ENCODE data around the gene ABCB1.

Gene ABCB1

GRCh38 chr7:87528730-87529129, 72.0 kb downstream of the ABCB1 start:
- Histone ChIP-seq H3K23ac (ENCODE audit: low read length) (no peak overlapping the region), H3K27me3 (ENCODE audit: insufficient read depth, low read length, poor library complexity) (no peaks in the 10 kb centered on the region), H3K9ac (ENCODE audit: low read length) (no peak overlapping the region), H3K4me3 (ENCODE audit: low read length) (no peak overlapping the region), H4K5ac (ENCODE audit: low read length) (no peak overlapping the region), H3K4me1 (ENCODE audit: control insufficient read depth, low read depth, low read length) (no peaks in the 10 kb centered on the region), H3K4ac (ENCODE audit: low read depth, low read length) (no peak overlapping the region), H3K36me3 (ENCODE audit: control insufficient read depth, insufficient read depth, low read length) (no peaks in the 10 kb centered on the region), H2BK5ac (ENCODE audit: low read length) (no peak overlapping the region), H3K27ac (ENCODE audit: low read depth, low read length) (no peak overlapping the region), H3K79me2 (ENCODE audit: control insufficient read depth, insufficient read depth, low read length) (no peaks in the 10 kb centered on the region), H2BK120ac (ENCODE audit: low read depth, low read length) (no peak overlapping the region), H3K56ac (ENCODE audit: low read length) (no peak overlapping the region), H2AK5ac (ENCODE audit: low read length) (no peak overlapping the region), H2BK15ac (replicated peaks; ENCODE audit: low read depth) (no peak overlapping the region), H3K18ac (ENCODE audit: low read length) (no peak overlapping the region), H4K8ac (ENCODE audit: low read depth, low read length) (no peak overlapping the region), H3K79me1 (ENCODE audit: low read length) (no peaks in the 10 kb centered on the region), H3K4me2 (ENCODE audit: low read length) (no peak overlapping the region)
- DNase-seq: peak; percentile 73
- no CpG with 5 or more reads among the region's 2 CpGs for WGBS (ENCODE audit: extremely low coverage, insufficient coverage, low lambda C conversion rate)

- Histone ChIP-seq H2BK5ac (ENCODE audit: low read length) (no peak overlapping the region), H3K4me2 (ENCODE audit: low read length) (no peak overlapping the region), H3K79me2 (ENCODE audit: control insufficient read depth, insufficient read depth, low read length) (no peaks in the 10 kb centered on the region), H3K4me3 (ENCODE audit: low read length) (no peak overlapping the region), H3K4me1 (ENCODE audit: control insufficient read depth, low read depth, low read length) (no peaks in the 10 kb centered on the region), H3K18ac (ENCODE audit: low read length) (no peak overlapping the region), H3K27me3 (ENCODE audit: insufficient read depth, low read length, poor library complexity) (no peaks in the 10 kb centered on the region), H2AK5ac (ENCODE audit: low read length) (no peak overlapping the region), H4K5ac (ENCODE audit: low read length) (no peak overlapping the region), H3K56ac (ENCODE audit: low read length) (no peak overlapping the region), H3K4ac (ENCODE audit: low read depth, low read length) (no peak overlapping the region), H3K27ac (ENCODE audit: low read depth, low read length) (no peak overlapping the region), H3K23ac (ENCODE audit: low read length) (no peak overlapping the region), H3K9ac (ENCODE audit: low read length) (no peak overlapping the region), H3K79me1 (ENCODE audit: low read length) (no peaks in the 10 kb centered on the region), H3K36me3 (ENCODE audit: control insufficient read depth, insufficient read depth, low read length) (no peaks in the 10 kb centered on the region), H2BK15ac (replicated peaks; ENCODE audit: low read depth) (no peak overlapping the region), H2BK120ac (ENCODE audit: low read depth, low read length) (no peak overlapping the region), H4K8ac (ENCODE audit: low read depth, low read length) (no peak overlapping the region)
- DNase-seq: no peak
- WGBS (ENCODE audit: extremely low coverage, insufficient coverage, low lambda C conversion rate): no CpG with 5 or more reads among the region's 2 CpGs
These were observed 81.9 kb downstream of the ABCB1 start for GRCh38 chr7:87518735-87519134.

GRCh38 chr7:87517891-87518290, 82.8 kb downstream of the ABCB1 start:
- no peak overlapping the region for H2BK120ac ChIP-seq (ENCODE audit: low read depth, low read length)
- H3K36me3 ChIP-seq (ENCODE audit: control insufficient read depth, insufficient read depth, low read length): no peaks in the 10 kb centered on the region
- H3K4me2 ChIP-seq (ENCODE audit: low read length): no peak overlapping the region
- H3K79me2 ChIP-seq (ENCODE audit: control insufficient read depth, insufficient read depth, low read length): no peaks in the 10 kb centered on the region
- no CpG with 5 or more reads among the region's 3 CpGs for WGBS (ENCODE audit: extremely low coverage, insufficient coverage, low lambda C conversion rate)
- H3K4me3 ChIP-seq (ENCODE audit: low read length): no peak overlapping the region
- H3K4ac ChIP-seq (ENCODE audit: low read depth, low read length): no peak overlapping the region
- no peak overlapping the region for H2BK15ac ChIP-seq (replicated peaks; ENCODE audit: low read depth)
- H3K79me1 ChIP-seq (ENCODE audit: low read length): no peaks in the 10 kb centered on the region
- H3K18ac ChIP-seq (ENCODE audit: low read length): no peak overlapping the region
- no peak overlapping the region for H3K27ac ChIP-seq (ENCODE audit: low read depth, low read length)
- no peaks in the 10 kb centered on the region for H3K4me1 ChIP-seq (ENCODE audit: control insufficient read depth, low read depth, low read length)
- no peak overlapping the region for H4K5ac ChIP-seq (ENCODE audit: low read length)
- DNase-seq: no peak
- H3K27me3 ChIP-seq (ENCODE audit: insufficient read depth, low read length, poor library complexity): no peaks in the 10 kb centered on the region
- no peak overlapping the region for H3K56ac ChIP-seq (ENCODE audit: low read length)
- H4K8ac ChIP-seq (ENCODE audit: low read depth, low read length): no peak overlapping the region
- H3K9ac ChIP-seq (ENCODE audit: low read length): no peak overlapping the region
- H3K23ac ChIP-seq (ENCODE audit: low read length): no peak overlapping the region
- H2AK5ac ChIP-seq (ENCODE audit: low read length): no peak overlapping the region
- no peak overlapping the region for H2BK5ac ChIP-seq (ENCODE audit: low read length)

- H3K27ac ChIP-seq (ENCODE audit: low read depth, low read length): no peak overlapping the region
- WGBS (ENCODE audit: extremely low coverage, insufficient coverage, low lambda C conversion rate): no CpG with 5 or more reads among the region's 3 CpGs
These were observed 83.4 kb downstream of the ABCB1 start for GRCh38 chr7:87517136-87517815.

DNA sequence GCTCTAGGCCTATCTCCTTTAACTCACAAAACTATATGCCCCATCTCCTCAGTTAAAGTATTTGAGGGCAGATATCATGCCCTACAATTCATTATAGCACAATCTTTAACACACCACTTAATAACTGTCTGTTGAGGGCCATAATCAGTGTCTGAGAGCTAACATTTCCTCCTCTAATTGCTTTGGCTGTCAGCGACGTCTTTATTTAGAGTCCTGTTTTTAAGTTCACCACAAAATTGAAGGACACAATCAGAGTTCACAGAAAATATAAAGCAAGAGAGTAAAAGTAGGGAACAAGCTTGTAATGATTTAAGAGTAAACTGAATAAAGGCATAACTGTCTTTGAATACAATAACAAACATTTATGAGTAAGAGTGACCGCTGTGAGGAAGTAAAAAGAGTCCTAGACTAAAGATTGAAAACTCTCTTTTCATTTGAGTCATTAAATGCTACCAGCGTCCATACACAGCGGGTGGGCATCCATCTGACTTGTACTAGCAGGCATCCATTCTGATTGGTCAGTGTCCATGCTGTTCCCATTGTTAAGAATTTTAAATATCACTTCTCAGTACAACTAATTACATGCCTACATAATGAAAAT, 86.8 kb downstream of the ABCB1 start:
- no CpG with 5 or more reads among the region's 5 CpGs for WGBS (ENCODE audit: extremely low coverage, insufficient coverage, low lambda C conversion rate)
- no peak overlapping the region for H2BK120ac ChIP-seq (ENCODE audit: low read depth, low read length)

More at GRCh38 chr7:87517136-87517815, 83.4 kb downstream of the ABCB1 start:
- Histone ChIP-seq H3K27me3 (ENCODE audit: insufficient read depth, low read length, poor library complexity) (no peaks in the 10 kb centered on the region), H2BK5ac (ENCODE audit: low read length) (no peak overlapping the region), H3K23ac (ENCODE audit: low read length) (no peak overlapping the region), H4K5ac (ENCODE audit: low read length) (no peak overlapping the region), H3K36me3 (ENCODE audit: control insufficient read depth, insufficient read depth, low read length) (no peaks in the 10 kb centered on the region), H2AK5ac (ENCODE audit: low read length) (no peak overlapping the region), H3K4me3 (ENCODE audit: low read length) (no peak overlapping the region), H3K4ac (ENCODE audit: low read depth, low read length) (no peak overlapping the region), H4K8ac (ENCODE audit: low read depth, low read length) (no peak overlapping the region), H2BK120ac (ENCODE audit: low read depth, low read length) (no peak overlapping the region), H3K79me1 (ENCODE audit: low read length) (no peaks in the 10 kb centered on the region), H2BK15ac (replicated peaks; ENCODE audit: low read depth) (no peak overlapping the region), H3K18ac (ENCODE audit: low read length) (no peak overlapping the region), H3K4me1 (ENCODE audit: control insufficient read depth, low read depth, low read length) (no peaks in the 10 kb centered on the region), H3K9ac (ENCODE audit: low read length) (no peak overlapping the region), H3K4me2 (ENCODE audit: low read length) (no peak overlapping the region), H3K79me2 (ENCODE audit: control insufficient read depth, insufficient read depth, low read length) (no peaks in the 10 kb centered on the region), H3K56ac (ENCODE audit: low read length) (no peak overlapping the region)
- no peak for DNase-seq

GRCh38 chr7:87512906-87513305, 87.8 kb downstream of the ABCB1 start:
- Histone ChIP-seq H2BK120ac (ENCODE audit: low read depth, low read length) (no peak overlapping the region), H3K56ac (ENCODE audit: low read length) (no peak overlapping the region), H3K27me3 (ENCODE audit: insufficient read depth, low read length, poor library complexity) (no peaks in the 10 kb centered on the region), H3K18ac (ENCODE audit: low read length) (no peak overlapping the region), H4K8ac (ENCODE audit: low read depth, low read length) (no peak overlapping the region), H3K27ac (ENCODE audit: low read depth, low read length) (no peak overlapping the region), H3K36me3 (ENCODE audit: control insufficient read depth, insufficient read depth, low read length) (no peaks in the 10 kb centered on the region), H2BK15ac (replicated peaks; ENCODE audit: low read depth) (no peak overlapping the region), H3K79me2 (ENCODE audit: control insufficient read depth, insufficient read depth, low read length) (no peaks in the 10 kb centered on the region), H4K5ac (ENCODE audit: low read length) (no peak overlapping the region), H3K79me1 (ENCODE audit: low read length) (no peaks in the 10 kb centered on the region), H2BK5ac (ENCODE audit: low read length) (no peak overlapping the region), H3K23ac (ENCODE audit: low read length) (no peak overlapping the region), H3K4me1 (ENCODE audit: control insufficient read depth, low read depth, low read length) (peaks cover 5% of the 10 kb centered on the region), H3K4me3 (ENCODE audit: low read length) (no peak overlapping the region), H3K4ac (ENCODE audit: low read depth, low read length) (no peak overlapping the region), H2AK5ac (ENCODE audit: low read length) (no peak overlapping the region), H3K4me2 (ENCODE audit: low read length) (no peak overlapping the region), H3K9ac (ENCODE audit: low read length) (no peak overlapping the region)
- no CpG with 5 or more reads among the region's 4 CpGs for WGBS (ENCODE audit: extremely low coverage, insufficient coverage, low lambda C conversion rate)
- DNase-seq: no peak

More for the DNA sequence above, 86.8 kb downstream of the ABCB1 start:
- Histone ChIP-seq H3K27me3 (ENCODE audit: insufficient read depth, low read length, poor library complexity) (no peaks in the 10 kb centered on the region), H4K5ac (ENCODE audit: low read length) (no peak overlapping the region), H4K8ac (ENCODE audit: low read depth, low read length) (no peak overlapping the region), H3K4ac (ENCODE audit: low read depth, low read length) (no peak overlapping the region), H3K4me2 (ENCODE audit: low read length) (no peak overlapping the region), H2BK15ac (replicated peaks; ENCODE audit: low read depth) (no peak overlapping the region), H3K23ac (ENCODE audit: low read length) (no peak overlapping the region), H3K79me1 (ENCODE audit: low read length) (no peaks in the 10 kb centered on the region), H3K4me1 (ENCODE audit: control insufficient read depth, low read depth, low read length) (peaks cover 5% of the 10 kb centered on the region), H2AK5ac (ENCODE audit: low read length) (no peak overlapping the region), H3K18ac (ENCODE audit: low read length) (no peak overlapping the region), H3K79me2 (ENCODE audit: control insufficient read depth, insufficient read depth, low read length) (no peaks in the 10 kb centered on the region), H3K56ac (ENCODE audit: low read length) (no peak overlapping the region), H3K4me3 (ENCODE audit: low read length) (no peak overlapping the region), H3K36me3 (ENCODE audit: control insufficient read depth, insufficient read depth, low read length) (no peaks in the 10 kb centered on the region), H2BK5ac (ENCODE audit: low read length) (no peak overlapping the region), H3K9ac (ENCODE audit: low read length) (no peak overlapping the region), H3K27ac (ENCODE audit: low read depth, low read length) (no peak overlapping the region)
- DNase-seq: no peak

All from mesendoderm (in vitro differentiated cells).